CD4-positive, alpha-beta T cell (primary cell): Measurements from ENCODE around the gene CDKAL1. TPM values are rescaled to one million over a fixed set of nuclear protein-coding genes. Genes with fewer than 3 reads are reported as not detected.

Source experiments
- ATAC-seq: fragments of 200-7000 bp; cut with Tn5 transposase; one replicate; pipeline ENCODE4 v1.10.0; 2022; ENCODE audit warnings: mild to moderate bottlenecking; ENCODE audit not compliant: poor library complexity
- CTCF ChIA-PET: fragments of 350-600 bp; sonication (Branson Sonifier 250); formaldehyde crosslinking; loops from one replicate; lab custom pipeline; 2021; ENCODE audit warnings: antibody characterized with exemption, inconsistent platforms; lab: Charles Lee
- POLR2A ChIA-PET: fragments of 350-600 bp; sonication (Branson Sonifier 250); formaldehyde crosslinking; loops from one replicate; lab custom pipeline; 2021; ENCODE audit warnings: antibody characterized with exemption, inconsistent platforms; lab: Charles Lee
- DNase-seq, 14 experiments: peaks; one replicate each; pipeline ENCODE4 v3.0.0-alpha.2; 2013 to 2020; ENCODE audit warnings: mixed read lengths in 2 of 14
- H3K27ac ChIP-seq, 2 donors: one replicate each; pipeline versions ENCODE4 v1.5.1 to v1.7.0; 2013; ENCODE audit warnings: low read length in 2 of 2, low read depth in 1 of 2, mild to moderate bottlenecking in 1 of 2
- H3K27me3 ChIP-seq, 2 experiments: 1 replicate in 1 of 2; 2 replicates in 1 of 2; pipeline versions ENCODE4 v1.6.1 to v1.7.0; 2013; ENCODE audit warnings: low read length in 2 of 2, control low read depth in 1 of 2, mild to moderate bottlenecking in 1 of 2, moderate library complexity in 1 of 2; ENCODE audit not compliant: insufficient read depth in 2 of 2, control insufficient read depth in 1 of 2
- H3K36me3 ChIP-seq: one replicate; pipeline ENCODE4 v1.6.1; 2013; ENCODE audit warnings: low read length, control low read depth; ENCODE audit not compliant: insufficient read depth
- H3K4me1 ChIP-seq: one replicate; pipeline ENCODE4 v1.6.1; 2013; ENCODE audit warnings: low read length, control low read depth; ENCODE audit not compliant: insufficient read depth
- H3K4me3 ChIP-seq: one replicate; pipeline ENCODE4 v1.5.1; 2013; ENCODE audit warnings: mild to moderate bottlenecking, low read length, moderate library complexity
- H3K9me3 ChIP-seq, 2 experiments: 1 replicate in 1 of 2; 2 replicates in 1 of 2; pipeline versions ENCODE4 v1.6.1 to v1.7.0; 2013; ENCODE audit warnings: low read length in 2 of 2, mild to moderate bottlenecking in 2 of 2, control low read depth in 1 of 2, moderate library complexity in 1 of 2; ENCODE audit not compliant: control insufficient read depth in 1 of 2, insufficient read depth in 1 of 2
- H3K27ac Mint-ChIP-seq: one replicate; pipeline ENCODE4 v1.8.0; 2020; ENCODE audit warnings: mixed read lengths
- H3K27me3 Mint-ChIP-seq: one replicate; pipeline ENCODE4 v1.8.0; 2021; ENCODE audit warnings: mixed read lengths
- H3K36me3 Mint-ChIP-seq: one replicate; pipeline ENCODE4 v1.8.0; 2021; ENCODE audit warnings: low read depth, mixed read lengths
- H3K4me1 Mint-ChIP-seq: one replicate; pipeline ENCODE4 v1.8.0; 2021; ENCODE audit warnings: low read depth, mixed read lengths
- H3K4me3 Mint-ChIP-seq: one replicate; pipeline ENCODE4 v1.8.0; 2020; ENCODE audit warnings: mild to moderate bottlenecking, mixed read lengths
- H3K9me3 Mint-ChIP-seq: one replicate; pipeline ENCODE4 v1.8.0; 2020; ENCODE audit warnings: mixed read lengths
- intact Hi-C, 2 experiments: fragments of 100-400 bp; cut with DNase I in 1 of 2; cut with micrococcal nuclease in 1 of 2; formaldehyde crosslinking; loops; one replicate each; pipeline versions ENCODE4 v1.15.1 to v1.9.0; 2023 to 2025; cut with DNase I, micrococcal nuclease
- total RNA-seq, 174 experiments: library from RNA in 2 of 174; stranded (reverse) in 2 of 174; gene quantifications; one replicate each; pipeline ENCODE4 v1.2.3 and lab custom pipeline; 2021 to 2026
- TF ChIP-seq, protein P1 (sequence below): fragments of 200-600 bp; IDR thresholded peaks from one replicate; pipeline ENCODE4 v1.8.0; 2022; ENCODE audit warnings: antibody characterized with exemption, mild to moderate bottlenecking

The CDKAL1 gene
- total RNA-seq, 2 experiments from 2014 or later, result 21.3 to 23.9 TPM

DNA sequence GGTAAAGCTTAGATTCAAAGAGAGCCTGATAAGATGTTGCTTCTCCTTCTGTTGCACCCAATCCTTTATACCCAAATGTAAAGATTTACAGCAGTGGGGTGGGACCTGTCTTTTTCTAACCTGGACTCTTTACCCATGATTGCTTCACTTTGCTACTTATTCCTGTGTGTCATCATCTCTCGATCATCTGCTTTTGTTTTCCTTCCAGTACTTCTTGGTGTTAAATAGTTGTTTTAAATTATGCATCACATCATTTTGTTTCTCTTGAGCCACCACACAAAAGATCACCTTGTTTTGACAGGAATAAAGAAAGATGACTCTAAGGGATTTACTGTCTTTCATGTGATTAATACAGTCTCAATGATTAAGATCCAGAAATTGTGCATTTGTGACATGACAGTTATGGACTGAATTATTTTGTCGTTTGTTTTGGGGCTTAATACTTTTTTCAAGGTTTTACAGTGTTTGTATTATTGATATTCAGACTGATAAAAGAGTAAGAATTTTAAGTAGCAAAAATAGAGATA is 123.1 kb downstream of the CDKAL1 start:
- H3K4me3 Mint-ChIP-seq, result no peak overlapping the region
- no peak for ATAC-seq
- H3K27ac Mint-ChIP-seq, result no peak overlapping the region
- TF ChIP-seq, protein P1, sequence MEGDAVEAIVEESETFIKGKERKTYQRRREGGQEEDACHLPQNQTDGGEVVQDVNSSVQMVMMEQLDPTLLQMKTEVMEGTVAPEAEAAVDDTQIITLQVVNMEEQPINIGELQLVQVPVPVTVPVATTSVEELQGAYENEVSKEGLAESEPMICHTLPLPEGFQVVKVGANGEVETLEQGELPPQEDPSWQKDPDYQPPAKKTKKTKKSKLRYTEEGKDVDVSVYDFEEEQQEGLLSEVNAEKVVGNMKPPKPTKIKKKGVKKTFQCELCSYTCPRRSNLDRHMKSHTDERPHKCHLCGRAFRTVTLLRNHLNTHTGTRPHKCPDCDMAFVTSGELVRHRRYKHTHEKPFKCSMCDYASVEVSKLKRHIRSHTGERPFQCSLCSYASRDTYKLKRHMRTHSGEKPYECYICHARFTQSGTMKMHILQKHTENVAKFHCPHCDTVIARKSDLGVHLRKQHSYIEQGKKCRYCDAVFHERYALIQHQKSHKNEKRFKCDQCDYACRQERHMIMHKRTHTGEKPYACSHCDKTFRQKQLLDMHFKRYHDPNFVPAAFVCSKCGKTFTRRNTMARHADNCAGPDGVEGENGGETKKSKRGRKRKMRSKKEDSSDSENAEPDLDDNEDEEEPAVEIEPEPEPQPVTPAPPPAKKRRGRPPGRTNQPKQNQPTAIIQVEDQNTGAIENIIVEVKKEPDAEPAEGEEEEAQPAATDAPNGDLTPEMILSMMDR, result no peak
- Histone ChIP-seq H3K27ac (no peak overlapping the region), H3K4me1 (no peaks in the 10 kb centered on the region), H3K36me3 (no peaks in the 10 kb centered on the region), H3K9me3 (no peaks in the 10 kb centered on the region), H3K27me3 (no peaks in the 10 kb centered on the region), H3K4me3 (no peak overlapping the region)
- ChIA-PET POLR2A (no interaction called here), CTCF (no interaction called here)
- no peaks in the 10 kb centered on the region for H3K27me3 Mint-ChIP-seq
- intact Hi-C loops, result no loop called here
- no peak for DNase-seq
- H3K4me1 Mint-ChIP-seq, result peaks cover 23% of the 10 kb centered on the region
- H3K36me3 Mint-ChIP-seq, result peaks cover 40% of the 10 kb centered on the region
- H3K9me3 Mint-ChIP-seq, result no peaks in the 10 kb centered on the region

DNA sequence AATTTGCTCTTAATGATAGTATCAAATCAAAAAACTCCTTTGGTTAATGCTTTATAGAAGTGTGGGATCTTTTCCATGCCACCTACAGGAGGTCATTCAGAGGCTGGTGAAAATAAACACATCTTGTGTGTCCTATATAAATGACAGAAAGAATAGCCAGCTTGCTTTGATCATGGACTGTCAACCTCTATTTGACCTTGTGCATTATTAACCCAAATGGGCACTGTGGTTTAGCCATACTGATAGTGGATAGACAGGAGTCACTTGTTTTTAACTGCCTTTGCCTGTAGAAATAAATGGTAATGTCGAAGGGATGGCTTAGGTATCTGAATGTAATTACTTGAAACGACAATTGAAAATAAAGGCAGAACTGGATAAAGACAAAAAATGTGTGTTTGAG is 123.8 kb downstream of the CDKAL1 start:
- Mint-ChIP-seq H3K27ac (no peak overlapping the region), H3K9me3 (no peaks in the 10 kb centered on the region), H3K4me1 (peaks cover 21% of the 10 kb centered on the region), H3K36me3 (peaks cover 36% of the 10 kb centered on the region), H3K4me3 (no peak overlapping the region), H3K27me3 (no peaks in the 10 kb centered on the region)
- H3K9me3 ChIP-seq, result no peaks in the 10 kb centered on the region
- CTCF ChIA-PET, result no interaction called here
- intact Hi-C loops, result no loop called here
- POLR2A ChIA-PET, result no interaction called here
- H3K4me1 ChIP-seq, result no peaks in the 10 kb centered on the region
- no peaks in the 10 kb centered on the region for H3K36me3 ChIP-seq
- no peak overlapping the region for H3K4me3 ChIP-seq
- H3K27ac ChIP-seq, result no peak overlapping the region
- TF ChIP-seq, protein P1, result no peak
- no peaks in the 10 kb centered on the region for H3K27me3 ChIP-seq
- DNase-seq (no peak), ATAC-seq (no peak)

DNA sequence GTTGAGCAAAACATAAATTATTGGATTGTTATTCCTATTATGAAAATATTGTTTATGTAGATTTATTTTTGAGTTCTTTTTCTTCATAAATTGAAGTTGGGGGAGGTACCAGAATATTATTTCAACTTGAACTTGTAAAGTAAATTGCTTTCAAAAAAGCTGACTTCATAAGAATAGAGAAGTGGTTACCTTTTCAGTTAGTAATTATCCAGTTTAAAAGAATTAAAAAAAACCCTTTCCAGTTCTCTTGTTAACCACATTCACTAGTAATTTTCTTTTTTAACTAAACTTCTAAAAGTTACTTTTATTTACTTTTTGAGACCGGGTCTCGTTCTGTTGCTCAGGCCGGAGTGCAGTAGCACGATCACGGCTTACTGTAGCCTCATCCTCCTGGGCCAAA is 124.3 kb downstream of the CDKAL1 start:
- Mint-ChIP-seq H3K27me3 (no peaks in the 10 kb centered on the region), H3K4me1 (peaks cover 21% of the 10 kb centered on the region), H3K27ac (no peak overlapping the region), H3K4me3 (no peak overlapping the region), H3K36me3 (peaks cover 32% of the 10 kb centered on the region), H3K9me3 (no peaks in the 10 kb centered on the region)
- Histone ChIP-seq H3K4me3 (no peak overlapping the region), H3K36me3 (no peaks in the 10 kb centered on the region), H3K27me3 (no peaks in the 10 kb centered on the region), H3K9me3 (no peaks in the 10 kb centered on the region), H3K4me1 (no peaks in the 10 kb centered on the region), H3K27ac (no peak overlapping the region)
- no peak for ATAC-seq
- POLR2A ChIA-PET, result no interaction called here
- TF ChIP-seq, protein P1, result no peak
- CTCF ChIA-PET, result no interaction called here
- no peak for DNase-seq
- intact Hi-C loops, result no loop called here
